Breast epithelium (tissue), 3 donors: ENCODE data around the gene CADPS.

Source experiments
- CTCF ChIP-seq, 3 donors: fragments of 450-650 bp; IDR thresholded peaks; one replicate each; pipeline ENCODE4 v1.5.1; 2016 to 2017; ENCODE audit warnings: antibody characterized with exemption in 3 of 3, mild to moderate bottlenecking in 3 of 3, moderate library complexity in 3 of 3
- POLR2A ChIP-seq: fragments of 450-650 bp; IDR thresholded peaks from one replicate; pipeline ENCODE4 v1.6.1; 2016; ENCODE audit warnings: antibody characterized with exemption, mild to moderate bottlenecking, moderate library complexity
- POLR2AphosphoS5 ChIP-seq, 3 donors: sonication (generic); formaldehyde crosslinking; IDR thresholded peaks; one replicate each; pipeline ENCODE4 v1.6.1; 2017; ENCODE audit warnings: antibody characterized with exemption in 3 of 3

GRCh38 chr3:62571916-62572315, 303.3 kb downstream of the CADPS start:
- TF ChIP-seq POLR2A, result no peak
- TF ChIP-seq POLR2AphosphoS5 (IDR thresholded peaks at IDR 0.05), result no peak
- no peak for TF ChIP-seq CTCF (IDR thresholded peaks at IDR 0.05)
